Measurements from ENCODE around the gene AANAT. TPM values are rescaled to one million over a fixed set of nuclear protein-coding genes. Genes with fewer than 3 reads are reported as not detected.
A peak's percentile ranks its signal among the peaks of the same experiment; 100 is the strongest.

The AANAT gene
- total RNA-seq, 4 donors from 2014 or later: not detected

- TF ChIP-seq POLR2AphosphoS5 (IDR thresholded peaks at IDR 0.05) (no peak), EP300 (IDR thresholded peaks at IDR 0.05) (no peak), POLR2A (IDR thresholded peaks at IDR 0.05) (no peak), CTCF (IDR thresholded peaks at IDR 0.05) (no peak)
- peaks cover 0 to 17% of the 10 kb centered on the region in 2 donors for H3K36me3 ChIP-seq
- no peaks in the 10 kb centered on the region for H3K9me3 ChIP-seq
- no peak overlapping the region for H3K4me3 ChIP-seq
- ATAC-seq: peak; percentile 26
- H3K27ac ChIP-seq: peak overlapping the region in 3 of 4 donors; percentile 18 to 62 (median 31)
- H3K27me3 ChIP-seq: no peaks in the 10 kb centered on the region
- peaks cover 0 to 8% (median 0%) of the 10 kb centered on the region in 3 donors for H3K4me1 ChIP-seq
- WGBS, 2 donors (ENCODE audit: low coverage in 1 of 2): 47% methylated on average over 9 of the region's 15 CpGs; no CpG with 5 or more reads in 1 of the 2 donors
Measured at GRCh38 chr17:76480632-76481031, 13.2 kb downstream of the AANAT start.

- Histone ChIP-seq H3K27me3 (no peaks in the 10 kb centered on the region), H3K4me1 (peaks cover 0 to 9% (median 0%) of the 10 kb centered on the region in 3 donors), H3K27ac (peak overlapping the region in 3 of 4 donors; percentile 18 to 62 (median 31)), H3K9me3 (no peaks in the 10 kb centered on the region), H3K36me3 (peaks cover 0 to 17% of the 10 kb centered on the region in 2 donors), H3K4me3 (no peak overlapping the region)
- no peak for ATAC-seq
- WGBS, 2 donors (ENCODE audit: low coverage in 1 of 2): 20% methylated on average over 1 of the region's 21 CpGs; no CpG with 5 or more reads in 1 of the 2 donors
- TF ChIP-seq CTCF (IDR thresholded peaks at IDR 0.05) (no peak), POLR2AphosphoS5 (IDR thresholded peaks at IDR 0.05) (no peak), EP300 (IDR thresholded peaks at IDR 0.05) (no peak), POLR2A (IDR thresholded peaks at IDR 0.05) (no peak)
Measured at GRCh38 chr17:76481071-76481655, 13.8 kb downstream of the AANAT start.

GRCh38 chr17:76484228-76484725 is 16.9 kb downstream of the AANAT start:
- peaks cover 0 to 9% (median 0%) of the 10 kb centered on the region in 3 donors for H3K4me1 ChIP-seq
- WGBS, 2 donors (ENCODE audit: low coverage in 1 of 2): 86% methylated on average over 7 to 11 of the region's 11 CpGs
- H3K36me3 ChIP-seq: peaks cover 0 to 4% of the 10 kb centered on the region in 2 donors
- H3K27ac ChIP-seq: peak overlapping the region in 1 of 4 donors; percentile 15
- TF ChIP-seq POLR2A (IDR thresholded peaks at IDR 0.05) (no peak), EP300 (IDR thresholded peaks at IDR 0.05) (no peak), CTCF (IDR thresholded peaks at IDR 0.05) (no peak), POLR2AphosphoS5 (IDR thresholded peaks at IDR 0.05) (no peak)
- H3K9me3 ChIP-seq: no peaks in the 10 kb centered on the region
- H3K27me3 ChIP-seq: no peaks in the 10 kb centered on the region
- no peak overlapping the region for H3K4me3 ChIP-seq
- no peak for ATAC-seq

- no peaks in the 10 kb centered on the region for H3K9me3 ChIP-seq
- H3K27me3 ChIP-seq: no peaks in the 10 kb centered on the region
- H3K36me3 ChIP-seq: no peaks in the 10 kb centered on the region
- H3K27ac ChIP-seq: peak overlapping the region in 3 of 4 donors; percentile 17 to 53 (median 53)
- 26 to 57% methylated on average over 2 to 11 of the region's 11 CpGs for WGBS, 2 donors (ENCODE audit: low coverage in 1 of 2)
- H3K4me1 ChIP-seq: peaks cover 0 to 9% (median 0%) of the 10 kb centered on the region in 3 donors
- H3K4me3 ChIP-seq: no peak overlapping the region
- peak; percentile 71 for ATAC-seq
- TF ChIP-seq POLR2AphosphoS5 (IDR thresholded peaks at IDR 0.05) (peak; percentile 48), EP300 (IDR thresholded peaks at IDR 0.05) (no peak), CTCF (IDR thresholded peaks at IDR 0.05) (no peak), POLR2A (IDR thresholded peaks at IDR 0.05) (peak in 1 of 2 donors; percentile 13)
Measured at GRCh38 chr17:76485569-76485968, 18.2 kb downstream of the AANAT start.

Measured in gastroesophageal sphincter (tissue), 4 donors.